Uterus (tissue), 2 donors: ENCODE data around the gene COL5A3.

Source experiments
- POLR2A ChIP-seq, 2 donors: fragments of 450-650 bp; IDR thresholded peaks; one replicate each; pipeline ENCODE4 v1.6.1; 2016; ENCODE audit warnings: antibody characterized with exemption in 2 of 2, mild to moderate bottlenecking in 1 of 2, moderate library complexity in 1 of 2
- TF ChIP-seq, protein P1 (sequence below), 4 experiments: fragments of 200-600 bp in 2 of 4; fragments of 450-650 bp in 2 of 4; sonication (generic) in 2 of 4; IDR thresholded peaks; one replicate each; pipeline ENCODE4 v1.5.1; 2016 to 2019; ENCODE audit warnings: antibody characterized with exemption in 4 of 4, mild to moderate bottlenecking in 2 of 4, moderate library complexity in 1 of 4

GRCh38 chr19:10006335-10006708, 4.0 kb downstream of the COL5A3 start:
- TF ChIP-seq POLR2A (IDR thresholded peaks at IDR 0.05), result no peak
- TF ChIP-seq, protein P1, sequence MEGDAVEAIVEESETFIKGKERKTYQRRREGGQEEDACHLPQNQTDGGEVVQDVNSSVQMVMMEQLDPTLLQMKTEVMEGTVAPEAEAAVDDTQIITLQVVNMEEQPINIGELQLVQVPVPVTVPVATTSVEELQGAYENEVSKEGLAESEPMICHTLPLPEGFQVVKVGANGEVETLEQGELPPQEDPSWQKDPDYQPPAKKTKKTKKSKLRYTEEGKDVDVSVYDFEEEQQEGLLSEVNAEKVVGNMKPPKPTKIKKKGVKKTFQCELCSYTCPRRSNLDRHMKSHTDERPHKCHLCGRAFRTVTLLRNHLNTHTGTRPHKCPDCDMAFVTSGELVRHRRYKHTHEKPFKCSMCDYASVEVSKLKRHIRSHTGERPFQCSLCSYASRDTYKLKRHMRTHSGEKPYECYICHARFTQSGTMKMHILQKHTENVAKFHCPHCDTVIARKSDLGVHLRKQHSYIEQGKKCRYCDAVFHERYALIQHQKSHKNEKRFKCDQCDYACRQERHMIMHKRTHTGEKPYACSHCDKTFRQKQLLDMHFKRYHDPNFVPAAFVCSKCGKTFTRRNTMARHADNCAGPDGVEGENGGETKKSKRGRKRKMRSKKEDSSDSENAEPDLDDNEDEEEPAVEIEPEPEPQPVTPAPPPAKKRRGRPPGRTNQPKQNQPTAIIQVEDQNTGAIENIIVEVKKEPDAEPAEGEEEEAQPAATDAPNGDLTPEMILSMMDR (IDR thresholded peaks at IDR 0.05), result no peak
